HG03045 (cell line): Measurements from ENCODE around the gene ARID5A.
"Not testable (repeated sequence)": the region's sequence is repeated elsewhere in the genome, so short reads cannot be mapped to it uniquely, and the experiment has no call there.

Source experiments
- ATAC-seq: cut with Tn5 transposase; IDR thresholded peaks from one replicate; pipeline ENCODE4 v1.9.1; 2021; ENCODE audit warnings: mild to moderate bottlenecking, moderate library complexity; ENCODE audit not compliant: unreplicated experiment

ARID5A gene

DNA sequence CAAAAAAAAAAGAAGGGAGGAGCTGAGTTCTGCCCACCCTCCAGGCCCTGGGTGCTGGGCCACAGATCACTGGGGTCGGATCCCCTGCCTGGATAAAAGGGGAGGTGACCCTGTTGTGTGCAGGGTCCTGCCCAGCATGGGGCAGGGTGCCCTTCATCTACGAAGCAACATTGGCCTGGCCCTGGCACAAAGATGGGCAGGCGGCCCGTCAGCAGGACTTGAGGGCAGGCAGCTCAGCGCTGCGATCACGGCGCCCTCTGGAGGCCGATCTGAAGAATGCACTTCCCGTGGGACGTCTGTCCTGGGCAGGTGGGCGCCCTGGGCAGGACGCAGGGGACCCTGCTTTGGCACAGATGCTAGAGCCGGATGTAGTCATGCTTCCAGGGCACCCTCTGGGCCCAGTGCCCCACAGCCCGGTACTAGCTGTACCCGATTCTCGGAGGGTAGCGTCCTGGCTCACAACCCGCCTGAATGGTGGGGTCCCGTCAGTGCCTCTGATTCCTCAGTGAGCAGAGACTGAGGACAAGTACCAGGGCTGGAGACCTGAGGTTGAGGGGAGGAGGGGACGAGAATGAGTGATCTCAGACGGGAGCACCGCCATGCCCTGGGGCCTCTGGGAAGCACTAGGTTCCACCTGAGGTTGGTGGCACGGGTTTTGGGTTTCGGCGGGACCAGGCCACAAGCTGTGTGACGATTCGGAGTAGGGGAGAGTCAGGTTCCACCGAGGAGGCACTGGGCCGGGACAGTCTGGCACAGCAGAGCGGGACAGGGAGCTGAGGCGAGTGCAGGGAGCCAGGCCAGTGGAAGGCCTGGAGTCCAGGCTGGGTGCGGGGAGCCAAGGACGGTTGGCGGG is 18.0 kb downstream of the ARID5A start:
- no peak for ATAC-seq

DNA sequence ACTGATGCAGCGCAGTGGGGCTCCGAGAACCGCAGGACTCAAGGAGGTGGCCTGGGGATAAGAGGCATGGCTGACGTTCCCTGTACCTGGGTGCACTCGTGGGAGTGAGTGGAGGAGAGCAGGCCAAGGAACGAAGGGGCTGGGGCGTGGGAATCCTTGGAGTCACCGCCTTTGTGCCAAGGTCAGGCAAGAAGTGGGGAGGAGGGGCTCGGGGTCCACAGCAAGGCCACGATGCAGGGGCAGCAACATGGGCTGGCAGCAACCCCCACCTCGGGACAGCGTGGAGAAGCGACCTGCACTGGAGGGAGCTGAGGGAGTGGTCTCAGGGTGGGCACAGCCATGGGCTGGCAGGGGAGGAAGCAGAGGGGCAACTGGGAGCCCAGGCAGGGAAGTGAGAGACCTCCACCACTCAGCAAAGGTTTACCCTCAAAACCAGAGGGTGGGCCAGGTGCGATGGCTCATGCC is 18.6 kb downstream of the ARID5A start:
- ATAC-seq, result no peak

DNA sequence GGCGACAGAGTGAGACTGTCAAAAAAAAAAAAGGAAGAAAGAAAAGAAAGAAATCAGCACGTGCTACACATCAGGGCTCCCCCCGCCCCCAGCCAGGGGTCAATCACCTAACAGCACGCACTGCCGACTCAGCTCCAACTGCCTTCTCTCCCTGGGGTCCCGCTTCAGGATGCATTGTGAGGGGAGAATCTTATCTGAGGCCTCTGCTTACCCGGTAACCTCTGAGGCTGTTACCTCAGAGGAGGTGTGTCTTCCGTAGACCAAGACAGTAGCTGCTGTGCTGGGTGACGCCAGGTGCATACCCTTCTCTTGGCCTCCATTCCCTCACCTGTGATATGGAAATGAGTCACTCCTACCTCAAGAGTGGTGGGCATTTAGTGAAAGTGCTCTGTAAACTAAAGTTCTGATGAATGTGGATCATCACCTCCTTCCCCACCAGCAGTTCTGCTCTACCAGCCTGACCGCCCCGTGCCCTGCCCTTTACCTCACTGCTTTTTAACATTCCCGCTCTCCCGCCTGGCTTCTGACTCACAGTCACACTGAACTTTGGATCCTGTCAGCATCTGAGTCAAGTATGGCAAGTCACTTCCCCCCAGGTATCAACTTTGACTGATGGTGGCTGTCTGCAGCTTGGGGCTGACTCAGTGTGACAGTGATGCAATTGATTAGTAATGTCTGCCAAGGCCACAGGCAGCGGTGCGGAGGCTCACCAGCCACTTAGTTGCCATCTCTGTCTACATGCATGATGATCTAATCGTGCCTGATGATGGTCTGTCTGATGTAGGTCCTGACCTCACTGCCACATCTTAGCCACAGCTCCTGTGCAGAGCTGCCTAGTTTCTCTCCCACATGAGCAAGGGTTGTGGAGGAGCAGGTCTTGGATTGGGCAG is 20.1 kb downstream of the ARID5A start:
- ATAC-seq, result no peak

GRCh38 chr2:96557421-96557820 is 20.9 kb downstream of the ARID5A start:
- not testable (repeated sequence) for ATAC-seq

- ATAC-seq, result no peak
Measured at GRCh38 chr2:96558061-96558460, 21.5 kb downstream of the ARID5A start.

DNA sequence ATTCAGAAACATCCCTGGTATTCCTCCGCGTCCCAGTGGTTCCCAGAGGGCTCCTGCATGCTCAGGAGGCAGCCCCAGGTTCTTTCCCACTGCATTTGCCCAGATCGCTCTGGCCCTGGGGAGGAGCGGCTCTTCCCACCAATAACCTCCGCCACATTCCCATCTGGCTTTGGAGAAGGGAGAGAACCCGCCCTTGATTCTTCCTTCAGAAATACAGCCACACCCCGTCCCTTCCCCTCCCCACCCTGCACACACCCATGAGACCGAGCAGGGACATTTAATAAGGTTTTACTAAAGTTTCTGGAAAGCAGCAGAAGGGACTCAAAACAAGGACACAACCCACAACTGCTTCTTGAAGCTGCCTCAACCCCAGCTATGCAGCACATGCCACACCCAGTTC is 21.9 kb downstream of the ARID5A start:
- ATAC-seq, result no peak

DNA sequence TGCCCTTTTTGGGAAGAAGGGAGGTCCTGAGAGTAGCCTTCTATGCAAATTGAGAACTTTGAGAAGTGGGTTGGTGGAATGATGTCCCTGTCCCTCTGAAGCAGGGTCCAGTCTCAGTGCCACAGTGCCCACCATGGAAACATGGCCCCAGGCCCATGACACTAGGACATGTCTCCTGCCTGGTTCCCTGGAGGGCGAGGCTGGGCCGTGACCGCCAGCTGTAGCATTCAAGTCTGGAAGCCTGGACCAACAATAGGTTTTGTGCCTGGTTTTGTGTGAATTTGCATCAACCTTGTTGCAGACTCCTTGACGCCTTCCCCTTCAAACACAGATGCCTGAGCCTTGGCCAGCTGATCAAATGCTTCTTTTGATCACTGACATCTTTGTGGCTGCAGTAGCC is 27.5 kb downstream of the ARID5A start:
- ATAC-seq, result no peak

- ATAC-seq, result no peak
Measured at GRCh38 chr2:96564563-96564962, 28.0 kb downstream of the ARID5A start.

DNA sequence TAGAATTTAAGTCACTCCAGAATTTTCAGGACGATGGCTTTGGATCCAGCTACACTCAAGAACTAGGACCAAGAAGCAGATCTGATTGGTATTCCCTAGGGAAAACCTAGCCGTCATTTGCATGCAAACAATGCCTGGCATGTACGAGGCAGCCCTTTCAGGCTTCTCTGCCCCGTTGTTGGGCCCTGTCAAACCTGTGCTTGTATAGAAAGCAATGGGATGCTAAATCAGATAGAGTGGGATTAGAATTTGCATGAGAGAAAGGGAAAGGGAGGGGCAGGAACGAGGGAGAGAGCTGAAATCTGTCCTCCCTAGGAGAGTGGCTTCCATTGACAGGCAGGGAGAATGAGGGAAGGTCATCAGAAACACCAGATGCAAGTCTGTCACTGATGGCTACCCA is 28.6 kb downstream of the ARID5A start:
- ATAC-seq, result no peak

DNA sequence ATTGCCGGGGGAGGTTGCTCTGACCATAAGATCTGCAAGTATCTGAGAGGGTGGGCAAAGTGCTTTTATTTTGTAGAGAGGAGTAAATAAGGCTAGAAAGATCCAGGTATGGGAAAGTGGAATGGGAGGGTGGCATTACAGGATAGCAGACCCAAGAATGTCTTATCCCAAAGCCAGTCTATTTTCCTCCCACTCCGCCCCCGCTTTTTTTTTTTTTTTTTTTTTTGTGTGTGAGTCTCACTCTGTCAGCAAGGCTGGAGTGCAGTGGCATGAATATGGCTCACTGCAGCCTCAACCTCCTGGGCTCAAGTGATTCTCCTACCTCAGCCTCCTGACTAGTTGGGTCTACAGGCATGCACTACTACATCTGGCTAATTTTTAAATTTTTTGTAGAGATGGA is 31.5 kb downstream of the ARID5A start:
- no peak for ATAC-seq

DNA sequence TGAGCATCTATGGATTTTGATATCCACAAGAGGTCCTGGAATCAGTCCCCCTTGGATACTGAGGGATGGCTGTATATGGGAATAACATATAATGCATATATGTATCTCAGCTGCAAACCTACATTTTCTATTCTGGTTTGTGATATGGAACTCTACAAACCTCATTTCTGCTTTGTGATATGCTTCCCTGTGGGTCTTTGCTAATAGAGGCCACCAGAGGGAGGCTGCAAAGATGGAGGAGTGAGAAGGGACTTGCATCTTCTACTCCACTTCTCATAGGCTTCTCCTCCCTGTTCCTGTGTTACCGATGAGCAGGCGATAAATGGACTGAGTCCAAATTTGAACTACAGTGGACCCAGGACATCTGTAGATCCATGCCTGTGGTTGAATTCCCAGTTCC is 37.8 kb downstream of the ARID5A start:
- no peak for ATAC-seq

- ATAC-seq, result no peak
Measured at GRCh38 chr2:96575785-96576456, 39.4 kb downstream of the ARID5A start.

GRCh38 chr2:96577501-96577900 is 40.9 kb downstream of the ARID5A start:
- ATAC-seq, result no peak

- ATAC-seq, result no peak
Measured at GRCh38 chr2:96578731-96579130, 42.2 kb downstream of the ARID5A start.

- ATAC-seq, result no peak
Measured at GRCh38 chr2:96579422-96579821, 42.9 kb downstream of the ARID5A start.

DNA sequence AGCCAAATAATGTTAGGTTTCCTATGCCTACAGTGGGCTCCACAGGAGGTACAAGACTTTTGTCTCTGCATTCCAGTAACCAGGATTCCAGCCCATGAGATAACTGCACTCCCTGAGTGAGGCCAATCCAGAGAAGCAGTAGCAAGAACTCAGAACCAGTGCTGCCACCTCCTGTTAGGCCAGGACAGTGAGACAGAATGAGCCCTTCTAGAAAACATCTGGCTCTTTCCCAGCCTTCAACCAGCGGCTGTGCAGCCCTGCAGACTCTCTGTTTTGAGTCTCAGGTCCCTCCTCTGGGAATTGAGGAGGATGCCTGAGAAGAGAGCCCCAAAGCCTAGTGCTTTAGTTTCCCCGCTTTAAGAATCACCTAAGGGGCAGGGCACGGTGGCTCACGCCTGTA is 44.2 kb downstream of the ARID5A start:
- no peak for ATAC-seq

DNA sequence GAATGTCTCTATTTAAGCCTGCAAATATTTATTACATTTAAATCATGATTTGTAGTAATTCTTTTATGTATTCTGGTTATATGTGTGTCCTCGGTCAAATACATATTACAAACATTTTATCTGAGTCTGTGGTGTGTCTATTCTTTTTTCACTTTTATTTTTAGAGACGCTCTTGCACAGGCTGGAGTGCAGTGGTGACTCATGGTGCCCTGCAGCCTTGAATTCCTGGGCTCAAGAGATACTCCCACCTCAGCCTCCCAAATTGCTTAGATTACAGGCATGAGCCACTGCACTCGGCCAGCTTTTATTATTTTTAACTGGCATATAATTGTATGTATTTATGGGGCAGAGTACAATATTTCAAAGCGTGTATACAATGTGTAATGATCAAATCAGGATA is 47.5 kb downstream of the ARID5A start:
- ATAC-seq, result no peak

DNA sequence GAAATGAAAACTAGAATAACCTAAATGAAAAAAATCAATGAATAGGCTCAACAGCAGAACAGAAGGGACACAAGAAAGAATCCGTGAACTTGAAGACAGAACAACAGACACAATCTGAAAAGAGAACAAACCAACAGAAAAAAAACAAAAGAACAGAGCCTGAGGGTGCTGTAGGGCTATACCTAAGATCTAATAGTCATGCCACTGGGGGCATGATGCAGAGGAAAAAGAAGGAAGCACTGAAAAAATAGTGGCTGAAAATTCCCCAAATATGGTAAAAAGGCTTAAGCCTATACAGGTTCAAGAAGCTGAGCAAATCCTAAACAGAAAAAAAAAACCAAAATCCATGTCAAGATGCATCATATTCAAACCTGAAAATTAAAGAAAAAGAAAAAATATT is 51.3 kb downstream of the ARID5A start:
- no peak for ATAC-seq

DNA sequence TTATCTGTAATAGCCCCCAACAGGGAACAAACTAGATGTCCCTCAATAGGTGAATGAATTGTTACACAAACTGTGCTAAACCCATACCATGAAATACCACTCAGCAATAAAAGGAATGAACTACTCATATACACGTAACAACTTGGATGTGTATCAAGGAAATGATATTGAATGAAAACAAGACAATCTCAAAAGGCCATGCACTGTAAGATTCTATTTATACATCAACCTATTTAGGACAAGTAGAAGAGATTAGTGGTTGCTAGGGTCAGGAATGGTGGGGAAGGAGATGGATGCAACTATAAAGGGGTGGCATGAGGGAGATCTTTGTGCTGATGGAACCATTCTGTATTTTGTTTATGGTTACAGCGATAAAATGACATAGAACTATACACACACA is 54.5 kb downstream of the ARID5A start:
- ATAC-seq, result no peak

GRCh38 chr2:96591494-96591893 is 54.9 kb downstream of the ARID5A start:
- no peak for ATAC-seq

DNA sequence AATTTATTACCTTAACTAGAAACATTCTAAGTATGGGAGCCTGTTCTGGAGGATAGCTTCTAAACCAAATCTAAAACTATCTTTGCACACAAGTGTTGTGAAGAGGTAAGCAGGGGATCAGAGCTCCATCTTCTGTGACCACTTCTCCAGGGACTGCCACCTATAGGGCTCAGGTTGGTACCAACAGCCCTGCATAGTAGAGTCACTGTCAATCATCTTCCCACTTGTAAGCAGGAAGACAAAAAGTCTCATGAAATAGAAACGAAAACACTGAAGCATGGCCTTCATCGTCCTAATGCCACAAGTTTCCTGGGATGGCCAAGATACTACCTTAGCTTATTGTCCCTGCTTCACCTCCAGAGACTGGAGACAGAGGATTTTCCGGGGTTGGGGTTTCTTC is 57.7 kb downstream of the ARID5A start:
- ATAC-seq, result no peak
